T-cell (primary cell): Measurements from ENCODE around the gene GOT1. TPM values are rescaled to one million over a fixed set of nuclear protein-coding genes. Genes with fewer than 3 reads are reported as not detected.

Experiments used
- ATAC-seq, 4 experiments: fragments of 200-7000 bp in 3 of 4; fragments of 150-1000 bp in 1 of 4; cut with Tn5 transposase; replicated peaks in 1 of 4; 1 replicate in 3 of 4; 2 replicates in 1 of 4; pipeline ENCODE4 v1.10.0; 2021; ENCODE audit warnings: moderate library complexity in 3 of 4, mild to moderate bottlenecking in 2 of 4, moderate number of reproducible peaks in 1 of 4
- CTCF ChIA-PET, 2 donors: fragments of 300-600 bp; sonication (Branson Sonifier 250); formaldehyde crosslinking; loops; one replicate each; lab custom pipeline; 2022; ENCODE audit warnings: antibody characterized with exemption in 2 of 2; lab: Charles Lee
- POLR2A ChIA-PET, 2 donors: fragments of 300-600 bp; sonication (Branson Sonifier 250); formaldehyde crosslinking; loops; one replicate each; lab custom pipeline; 2022; ENCODE audit warnings: antibody characterized with exemption in 2 of 2; lab: Charles Lee
- DNase-seq, 35 experiments: peaks; one replicate each; pipeline versions ENCODE4 v3.0.0 to v3.0.0-alpha.2; 2013 to 2023
- H3K27ac ChIP-seq: one replicate; pipeline ENCODE4 v1.5.1; 2013; ENCODE audit warnings: low read length
- H3K27me3 ChIP-seq, 2 experiments: replicated peaks in 1 of 2; 1 replicate in 1 of 2; 2 replicates in 1 of 2; pipeline versions ENCODE4 v1.6.1 to v1.7.0; 2013; ENCODE audit warnings: low read length in 1 of 2, mixed read lengths in 1 of 2; ENCODE audit not compliant: control insufficient read depth in 2 of 2, insufficient read depth in 2 of 2; ENCODE audit errors: extremely low read depth in 1 of 2
- H3K36me3 ChIP-seq, 2 donors: 1 replicate in 1 of 2; 2 replicates in 1 of 2; pipeline versions ENCODE4 v1.6.1 to v1.7.0; 2013; ENCODE audit warnings: low read length in 1 of 2; ENCODE audit not compliant: control insufficient read depth in 2 of 2, insufficient read depth in 1 of 2; ENCODE audit errors: extremely low read depth in 1 of 2
- H3K4me1 ChIP-seq, 2 experiments: 1 replicate in 1 of 2; 2 replicates in 1 of 2; pipeline versions ENCODE4 v1.6.1 to v1.7.0; 2013; ENCODE audit warnings: low read length in 2 of 2, mixed read lengths in 1 of 2; ENCODE audit not compliant: insufficient read depth in 2 of 2, control insufficient read depth in 1 of 2; ENCODE audit errors: extremely low read depth in 1 of 2
- H3K4me3 ChIP-seq, 2 donors: 1 replicate in 1 of 2; 2 replicates in 1 of 2; pipeline versions ENCODE4 v1.5.1 to v1.7.0; 2013; ENCODE audit warnings: mild to moderate bottlenecking in 2 of 2, low read length in 1 of 2, moderate library complexity in 1 of 2; ENCODE audit not compliant: control insufficient read depth in 1 of 2; ENCODE audit errors: extremely low read depth in 1 of 2
- H3K9me3 ChIP-seq: 2 replicates; pipeline ENCODE4 v1.7.0; 2013
- H3K27ac Mint-ChIP-seq, 2 donors: one replicate each; pipeline ENCODE4 v1.8.0; 2020 to 2021; ENCODE audit warnings: mild to moderate bottlenecking in 2 of 2, mixed read lengths in 2 of 2
- H3K27me3 Mint-ChIP-seq, 2 donors: one replicate each; pipeline ENCODE4 v1.8.0; 2021 to 2022; ENCODE audit warnings: mixed read lengths in 2 of 2
- H3K36me3 Mint-ChIP-seq: one replicate; pipeline ENCODE4 v1.8.0; 2021; ENCODE audit warnings: mixed read lengths
- H3K4me1 Mint-ChIP-seq, 3 donors: one replicate each; pipeline ENCODE4 v1.8.0; 2020 to 2022; ENCODE audit warnings: mixed read lengths in 3 of 3, mild to moderate bottlenecking in 1 of 3
- H3K4me3 Mint-ChIP-seq, 3 donors: one replicate each; pipeline ENCODE4 v1.8.0; 2020 to 2022; ENCODE audit warnings: mild to moderate bottlenecking in 3 of 3, mixed read lengths in 3 of 3, moderate library complexity in 3 of 3
- H3K9me3 Mint-ChIP-seq, 3 donors: one replicate each; pipeline ENCODE4 v1.8.0; 2020 to 2022; ENCODE audit warnings: mixed read lengths in 3 of 3
- WGBS: methylation state at CpG from one replicate; pipeline ENCODE4 v1.1.5; 2013; ENCODE audit warnings: missing lambda C conversion rate; ENCODE audit not compliant: insufficient coverage; 5-methylcytosine and 5-hydroxymethylcytosine counted together
- total RNA-seq, 35 experiments: library from RNA in 6 of 35; stranded (reverse) in 6 of 35; fragments of 120-200 nt in 1 of 35; gene quantifications; one replicate each; pipeline versions ENCODE4 v1.2.1 to v1.2.4 and lab custom pipeline; 2013 to 2026

GOT1 gene
- total RNA-seq, 5 donors from 2014 or later (not counting 1 experiment from before 2014, with no cell fraction given), result 4.5 to 12.9 (median 10.7) TPM

- Histone ChIP-seq H3K4me3 (no peak overlapping the region), H3K36me3 (peaks cover 4 to 18% of the 10 kb centered on the region in 2 donors), H3K27me3 (no peaks in the 10 kb centered on the region), H3K4me1 (no peaks in the 10 kb centered on the region), H3K9me3 (no peaks in the 10 kb centered on the region), H3K27ac (no peak overlapping the region)
- Mint-ChIP-seq H3K36me3 (peaks cover 62% of the 10 kb centered on the region), H3K27me3 (no peaks in the 10 kb centered on the region), H3K4me3 (no peak overlapping the region), H3K27ac (no peak overlapping the region), H3K9me3 (no peaks in the 10 kb centered on the region), H3K4me1 (peaks cover 0 to 10% (median 2%) of the 10 kb centered on the region in 3 donors)
- ChIA-PET POLR2A (no interaction called here), CTCF (interaction anchor here in 1 of 2 donors (1.4 kb wide), 1 partner anchor 24 kb away, joined by 3 read pairs; no protein-coding TSS in a partner anchor)
- 100% methylated on average over 2 of the region's 4 CpGs for WGBS
- ATAC-seq (no peak), DNase-seq (no peak)
These were observed 19.5 kb downstream of the GOT1 start for GRCh38 chr10:99410876-99411275.

GRCh38 chr10:99410146-99410545, 20.3 kb downstream of the GOT1 start:
- Histone ChIP-seq H3K9me3 (no peaks in the 10 kb centered on the region), H3K36me3 (peaks cover 4 to 22% of the 10 kb centered on the region in 2 donors), H3K27me3 (no peaks in the 10 kb centered on the region), H3K4me3 (no peak overlapping the region), H3K27ac (no peak overlapping the region), H3K4me1 (no peaks in the 10 kb centered on the region)
- Mint-ChIP-seq H3K27me3 (no peaks in the 10 kb centered on the region), H3K27ac (no peak overlapping the region), H3K36me3 (peaks cover 62% of the 10 kb centered on the region), H3K9me3 (no peaks in the 10 kb centered on the region), H3K4me3 (no peak overlapping the region), H3K4me1 (peaks cover 0 to 8% (median under 1%) of the 10 kb centered on the region in 3 donors)
- DNase-seq (no peak), ATAC-seq (no peak)
- WGBS, result 100% methylated on average over 1 of the region's 1 CpG
- CTCF ChIA-PET, result interaction anchor here (0.6 to 1.4 kb wide), 2 partner anchors 25 to 132 kb away, joined by 3 read pairs; no protein-coding TSS in a partner anchor
- POLR2A ChIA-PET, result no interaction called here

GRCh38 chr10:99406149-99406548, 24.3 kb downstream of the GOT1 start:
- POLR2A ChIA-PET, result no interaction called here
- Mint-ChIP-seq H3K4me1 (no peaks in the 10 kb centered on the region), H3K4me3 (no peak overlapping the region), H3K27me3 (no peaks in the 10 kb centered on the region), H3K36me3 (peaks cover 61% of the 10 kb centered on the region), H3K27ac (no peak overlapping the region), H3K9me3 (no peaks in the 10 kb centered on the region)
- Histone ChIP-seq H3K27ac (no peak overlapping the region), H3K36me3 (peaks cover 4 to 47% of the 10 kb centered on the region in 2 donors), H3K4me1 (no peaks in the 10 kb centered on the region), H3K4me3 (no peak overlapping the region), H3K9me3 (no peaks in the 10 kb centered on the region), H3K27me3 (no peaks in the 10 kb centered on the region)
- CTCF ChIA-PET, result no interaction called here
- no CpG with 5 or more reads among the region's 3 CpGs for WGBS
- no peak for DNase-seq
- ATAC-seq, result no peak

- Histone ChIP-seq H3K4me3 (no peak overlapping the region), H3K27me3 (no peaks in the 10 kb centered on the region), H3K4me1 (no peaks in the 10 kb centered on the region), H3K36me3 (peaks cover 12 to 60% of the 10 kb centered on the region in 2 donors), H3K27ac (no peak overlapping the region), H3K9me3 (no peaks in the 10 kb centered on the region)
- Mint-ChIP-seq H3K4me3 (no peak overlapping the region), H3K4me1 (no peaks in the 10 kb centered on the region), H3K9me3 (no peaks in the 10 kb centered on the region), H3K27ac (no peak overlapping the region), H3K27me3 (no peaks in the 10 kb centered on the region), H3K36me3 (peaks cover 61% of the 10 kb centered on the region)
- no peak for ATAC-seq
- no peak for DNase-seq
- WGBS, result 67% methylated on average over 8 of the region's 9 CpGs
- ChIA-PET POLR2A (no interaction called here), CTCF (interaction anchor here in 1 of 2 donors (0.6 kb wide), 1 partner anchor 719 kb away, joined by 4 read pairs; no protein-coding TSS in a partner anchor)
These were observed 26.8 kb downstream of the GOT1 start for GRCh38 chr10:99403674-99404073.

GRCh38 chr10:99399664-99400063, 30.8 kb downstream of the GOT1 start:
- Mint-ChIP-seq H3K36me3 (peaks cover 45% of the 10 kb centered on the region), H3K27ac (no peak overlapping the region), H3K9me3 (no peaks in the 10 kb centered on the region), H3K4me3 (no peak overlapping the region), H3K27me3 (no peaks in the 10 kb centered on the region), H3K4me1 (peaks cover 0 to 8% (median 7%) of the 10 kb centered on the region in 3 donors)
- Histone ChIP-seq H3K27ac (no peak overlapping the region), H3K4me1 (no peaks in the 10 kb centered on the region), H3K9me3 (no peaks in the 10 kb centered on the region), H3K4me3 (no peak overlapping the region), H3K36me3 (peaks cover 9 to 55% of the 10 kb centered on the region in 2 donors), H3K27me3 (no peaks in the 10 kb centered on the region)
- ChIA-PET CTCF (no interaction called here), POLR2A (no interaction called here)
- no peak for ATAC-seq
- WGBS, result 100% methylated on average over 3 of the region's 3 CpGs
- DNase-seq, result no peak

- H3K4me3 ChIP-seq, result no peak overlapping the region
- ATAC-seq (no peak), DNase-seq (no peak)
- no peaks in the 10 kb centered on the region for H3K27me3 ChIP-seq
- no peaks in the 10 kb centered on the region for H3K9me3 Mint-ChIP-seq
- WGBS, result no CpG with 5 or more reads among the region's 3 CpGs
- H3K27me3 Mint-ChIP-seq, result no peaks in the 10 kb centered on the region
- no peak overlapping the region for H3K27ac Mint-ChIP-seq
- H3K9me3 ChIP-seq, result no peaks in the 10 kb centered on the region
- peaks cover 4 to 11% (median 7%) of the 10 kb centered on the region in 3 donors for H3K4me1 Mint-ChIP-seq
- no peak overlapping the region for H3K4me3 Mint-ChIP-seq
- H3K4me1 ChIP-seq, result peaks cover 0 to 4% of the 10 kb centered on the region in 2 experiments
- ChIA-PET POLR2A (no interaction called here), CTCF (no interaction called here)
- peaks cover 9 to 28% of the 10 kb centered on the region in 2 donors for H3K36me3 ChIP-seq
- peaks cover 24% of the 10 kb centered on the region for H3K36me3 Mint-ChIP-seq
- no peak overlapping the region for H3K27ac ChIP-seq
These were observed 34.0 kb downstream of the GOT1 start for GRCh38 chr10:99396471-99396870.
